Left lung (tissue), 10 donors: ENCODE results near the gene NAV2. TPM values are rescaled to one million over a fixed set of nuclear protein-coding genes. Genes with fewer than 3 reads are reported as not detected.

Experiments used
- ATAC-seq: fragments of 200-7000 bp; cut with Tn5 transposase; one replicate; pipeline ENCODE4 v1.9.1; 2020; ENCODE audit warnings: moderate library complexity
- DNase-seq, 4 donors: peaks; one replicate each; pipeline ENCODE4 v3.0.0-alpha.2; 2013 to 2020
- H3K27ac ChIP-seq, 2 donors: fragments of 200-600 bp; sonication (generic) in 1 of 2; one replicate each; pipeline versions ENCODE4 v1.5.0 to v1.8.0; 2020 to 2021
- H3K27me3 ChIP-seq, 2 donors: fragments of 200-600 bp; sonication (generic) in 1 of 2; one replicate each; pipeline versions ENCODE4 v1.5.0 to v1.8.0; 2020 to 2021
- H3K36me3 ChIP-seq, 2 donors: fragments of 200-600 bp; sonication (generic) in 1 of 2; one replicate each; pipeline versions ENCODE4 v1.5.0 to v1.8.0; 2020 to 2021
- H3K4me1 ChIP-seq, 2 donors: fragments of 200-600 bp; one replicate each; pipeline ENCODE4 v1.8.0; 2021
- H3K4me3 ChIP-seq, 2 donors: fragments of 200-600 bp; sonication (generic) in 1 of 2; one replicate each; pipeline versions ENCODE4 v1.5.0 to v1.8.0; 2020 to 2021; ENCODE audit warnings: mild to moderate bottlenecking in 1 of 2
- H3K9me3 ChIP-seq, 2 donors: fragments of 200-600 bp; sonication (generic) in 1 of 2; one replicate each; pipeline versions ENCODE4 v1.5.0 to v1.8.0; 2020 to 2021
- intact Hi-C, 2 donors: fragments of 100-400 bp; cut with DNase I; formaldehyde crosslinking; loops; one replicate each; pipeline versions ENCODE4 v1.11.2 to v1.14.2; 2022
- polyA plus RNA-seq, 6 donors: library from polyadenylated mRNA; unstranded; fragments of 120-200 nt; gene quantifications; one replicate each; pipeline ENCODE4 v1.2.1, GENCODE V29; 2013; ENCODE audit not compliant: insufficient read length in 6 of 6
- total RNA-seq, 2 donors: library from RNA; stranded (reverse); fragmentation: NEBNext Ultra II Directional; extraction: Animal tissue kit (Norgen Biotek cat#: 25700); gene quantifications; one replicate each; pipeline ENCODE4 v1.2.1, GENCODE V29; 2021
- TF ChIP-seq, protein P1 (sequence below), 2 donors: fragments of 200-600 bp; sonication (generic) in 1 of 2; IDR thresholded peaks; one replicate each; pipeline versions ENCODE4 v1.5.0 to v1.8.0; 2021; ENCODE audit warnings: antibody characterized with exemption in 2 of 2
- donor health status: DM: no; HTN: yes; CAD: no.
- donor health status: DM: no; HTN: no; CAD: no.

The NAV2 gene
- total and polyA plus RNA-seq, 8 donors = 18.0 to 59.9 (median 23.1) TPM

DNA sequence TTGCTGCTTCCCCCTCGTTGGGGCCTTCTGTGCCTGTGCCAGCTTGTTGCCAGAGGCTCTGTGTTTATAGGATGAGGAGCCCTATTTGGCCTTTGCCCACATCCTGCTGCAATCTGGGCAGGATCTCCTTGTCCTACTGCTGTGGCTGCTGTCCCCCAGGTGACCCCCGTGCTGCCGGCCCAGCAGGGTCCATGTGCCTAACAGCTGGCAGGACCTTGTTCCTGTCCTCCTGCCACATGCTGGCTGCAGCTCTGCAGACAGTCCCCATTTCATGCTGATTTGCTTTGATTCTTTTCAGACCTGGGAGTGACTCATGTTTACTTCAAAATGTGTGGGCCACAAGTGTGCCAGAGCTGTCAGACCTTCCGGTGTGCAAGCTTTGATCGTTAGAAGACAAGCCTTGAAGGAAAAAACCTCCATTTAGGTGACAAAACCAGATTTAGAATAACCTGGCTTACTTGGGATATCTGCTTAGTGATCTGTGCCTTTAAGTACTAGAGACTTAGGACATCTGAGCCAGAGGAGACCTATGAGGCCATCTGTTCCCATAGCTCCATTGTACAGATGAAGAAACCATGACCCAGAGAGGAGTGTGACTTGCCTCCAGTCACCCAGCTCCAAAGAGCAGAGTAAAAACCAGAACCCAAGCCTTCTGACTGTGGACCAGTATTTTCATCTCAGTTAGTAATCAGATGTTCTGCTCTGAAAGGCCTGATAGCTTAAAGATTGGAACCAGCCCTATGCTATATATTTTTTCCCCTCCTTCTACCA is 11.1 kb downstream of the NAV2 start:
- TF ChIP-seq, protein P1, sequence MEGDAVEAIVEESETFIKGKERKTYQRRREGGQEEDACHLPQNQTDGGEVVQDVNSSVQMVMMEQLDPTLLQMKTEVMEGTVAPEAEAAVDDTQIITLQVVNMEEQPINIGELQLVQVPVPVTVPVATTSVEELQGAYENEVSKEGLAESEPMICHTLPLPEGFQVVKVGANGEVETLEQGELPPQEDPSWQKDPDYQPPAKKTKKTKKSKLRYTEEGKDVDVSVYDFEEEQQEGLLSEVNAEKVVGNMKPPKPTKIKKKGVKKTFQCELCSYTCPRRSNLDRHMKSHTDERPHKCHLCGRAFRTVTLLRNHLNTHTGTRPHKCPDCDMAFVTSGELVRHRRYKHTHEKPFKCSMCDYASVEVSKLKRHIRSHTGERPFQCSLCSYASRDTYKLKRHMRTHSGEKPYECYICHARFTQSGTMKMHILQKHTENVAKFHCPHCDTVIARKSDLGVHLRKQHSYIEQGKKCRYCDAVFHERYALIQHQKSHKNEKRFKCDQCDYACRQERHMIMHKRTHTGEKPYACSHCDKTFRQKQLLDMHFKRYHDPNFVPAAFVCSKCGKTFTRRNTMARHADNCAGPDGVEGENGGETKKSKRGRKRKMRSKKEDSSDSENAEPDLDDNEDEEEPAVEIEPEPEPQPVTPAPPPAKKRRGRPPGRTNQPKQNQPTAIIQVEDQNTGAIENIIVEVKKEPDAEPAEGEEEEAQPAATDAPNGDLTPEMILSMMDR (IDR thresholded peaks at IDR 0.05) = no peak
- Histone ChIP-seq H3K27me3 (no peaks in the 10 kb centered on the region), H3K9me3 (no peaks in the 10 kb centered on the region), H3K4me3 (no peak overlapping the region), H3K36me3 (no peaks in the 10 kb centered on the region), H3K4me1 (peaks cover 6 to 10% of the 10 kb centered on the region in 2 donors), H3K27ac (peak overlapping the region; percentile 11 to 78)
- DNase-seq (peak in 1 of 4 donors; percentile 72), ATAC-seq (peak; percentile 38)
- intact Hi-C loops = no loop called here

DNA sequence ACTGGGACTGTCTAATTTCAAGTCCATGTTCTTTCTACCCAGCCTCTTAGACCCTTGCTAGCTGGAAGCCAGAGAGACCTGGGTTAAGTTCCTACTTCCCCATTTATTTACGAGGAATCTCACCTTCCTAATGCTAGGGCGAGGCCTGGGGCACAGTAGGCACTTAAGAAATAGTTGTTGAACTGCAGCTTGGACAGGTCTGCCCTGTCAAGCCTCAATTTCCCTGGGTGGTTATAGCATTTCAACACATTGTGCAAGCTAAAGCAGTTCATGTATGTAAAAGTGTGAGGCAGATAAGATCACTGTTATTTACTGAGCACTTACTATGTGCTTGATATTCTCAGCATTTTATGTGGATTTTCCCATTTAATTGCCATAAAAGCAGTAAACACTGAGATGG is 12.1 kb downstream of the NAV2 start:
- ATAC-seq = peak; percentile 6
- intact Hi-C loops = no loop called here

GRCh38 chr11:19725379-19726079 is 12.9 kb downstream of the NAV2 start:
- Histone ChIP-seq H3K27ac (peak overlapping the region; percentile 39 to 78), H3K4me1 (peaks cover 6 to 10% of the 10 kb centered on the region in 2 donors), H3K36me3 (no peaks in the 10 kb centered on the region), H3K9me3 (no peaks in the 10 kb centered on the region), H3K27me3 (no peaks in the 10 kb centered on the region), H3K4me3 (no peak overlapping the region)
- peak; percentile 86 for ATAC-seq
- TF ChIP-seq, protein P1 (IDR thresholded peaks at IDR 0.05) = no peak
- intact Hi-C loops = no loop called here
- peak in 3 of 4 donors; percentile 45 to 88 (median 68) for DNase-seq

More for the DNA sequence above, 12.1 kb downstream of the NAV2 start:
- Histone ChIP-seq H3K27me3 (no peaks in the 10 kb centered on the region), H3K9me3 (no peaks in the 10 kb centered on the region), H3K4me3 (no peak overlapping the region), H3K4me1 (peaks cover 6 to 10% of the 10 kb centered on the region in 2 donors), H3K36me3 (no peaks in the 10 kb centered on the region), H3K27ac (peak overlapping the region; percentile 39 to 78)
- TF ChIP-seq, protein P1 (IDR thresholded peaks at IDR 0.05) = no peak
- no peak for DNase-seq

- H3K36me3 ChIP-seq = no peaks in the 10 kb centered on the region
- no peak overlapping the region for H3K4me3 ChIP-seq
- H3K4me1 ChIP-seq = peaks cover 6 to 10% of the 10 kb centered on the region in 2 donors
- peak; percentile 8 for ATAC-seq
- H3K27ac ChIP-seq = no peak overlapping the region
- intact Hi-C loops = no loop called here
- H3K27me3 ChIP-seq = no peaks in the 10 kb centered on the region
- TF ChIP-seq, protein P1 (IDR thresholded peaks at IDR 0.05) = no peak
- no peaks in the 10 kb centered on the region for H3K9me3 ChIP-seq
- DNase-seq = peak in 1 of 4 donors; percentile 78
These were observed 14.6 kb downstream of the NAV2 start for GRCh38 chr11:19727246-19727645.

- Histone ChIP-seq H3K27me3 (no peaks in the 10 kb centered on the region), H3K36me3 (no peaks in the 10 kb centered on the region), H3K9me3 (no peaks in the 10 kb centered on the region), H3K27ac (no peak overlapping the region), H3K4me3 (no peak overlapping the region), H3K4me1 (peaks cover 2 to 6% of the 10 kb centered on the region in 2 donors)
- TF ChIP-seq, protein P1 (IDR thresholded peaks at IDR 0.05) = no peak
- ATAC-seq (no peak), DNase-seq (no peak)
- intact Hi-C loops = no loop called here
These were observed 15.8 kb downstream of the NAV2 start for GRCh38 chr11:19728436-19728835.
